HepG2 (cell line): ENCODE results near the gene PGAP1. TPM values are rescaled to one million over a fixed set of nuclear protein-coding genes. Genes with fewer than 3 reads are reported as not detected.

Source experiments
- ATAC-seq: fragments of 200-7000 bp; cut with Tn5 transposase; 3 replicates; pipeline ENCODE4 v1.9.1; 2020; ENCODE audit warnings: mild to moderate bottlenecking, moderate library complexity
- BruUV-seq: library from RNA; stranded (reverse); fragments of 400-500 nt; replicated peaks from 2 replicates; lab custom pipeline; 2021; lab: Mats Ljungman, UMichigan
- CTCF ChIA-PET: fragments of 300-600 bp; formaldehyde crosslinking; extraction: SDS; loops from one replicate; lab custom pipeline; 2021; ENCODE audit warnings: low total read pairs, inconsistent platforms, low intra/inter-chr PET ratio; lab: Yijun Ruan, JAX
- POLR2A ChIA-PET: fragments of 350-600 bp; sonication (Branson Sonifier 250); formaldehyde crosslinking; loops from one replicate; lab custom pipeline; 2020; ENCODE audit warnings: antibody characterized with exemption, inconsistent platforms; lab: Yijun Ruan, JAX
- DNase-seq: peaks from one replicate; pipeline ENCODE4 v3.0.0-alpha.2; 2015; ENCODE audit warnings: low spot score
- FAIRE-seq: peaks from 3 replicates; lab custom pipeline; 2011; peaks lifted over from hg19 to GRCh38; lab: Jason Lieb, UNC
- H2AFZ ChIP-seq: one replicate; pipeline ENCODE4 v1.6.1; 2011; ENCODE audit warnings: low read length, inconsistent platforms
- H3K27ac ChIP-seq: fragments of 300-600 bp; 3 replicates; pipeline ENCODE4 v1.8.0; 2011; ENCODE audit warnings: mixed run types, mild to moderate bottlenecking, mixed read lengths, low read length, inconsistent platforms; ENCODE audit not compliant: insufficient read depth; ENCODE audit errors: extremely low read length
- H3K27me3 ChIP-seq, 2 experiments: fragments of 200-600 bp in 1 of 2; 2 replicates in 1 of 2; 3 replicates in 1 of 2; pipeline versions ENCODE4 v1.6.0 to v1.8.0; 2011; ENCODE audit warnings: low read length in 2 of 2, mild to moderate bottlenecking in 2 of 2, moderate library complexity in 2 of 2, inconsistent platforms in 1 of 2; ENCODE audit not compliant: insufficient read depth in 2 of 2, control insufficient read depth in 1 of 2
- H3K36me3 ChIP-seq, 2 experiments: fragments of 200-600 bp in 1 of 2; replicated peaks in 1 of 2; 2 replicates in 1 of 2; 3 replicates in 1 of 2; pipeline versions ENCODE4 v1.5.1 to v1.8.0; 2011; ENCODE audit warnings: low read length in 2 of 2, inconsistent platforms in 1 of 2; ENCODE audit not compliant: insufficient read depth in 2 of 2, control insufficient read depth in 1 of 2
- H3K4me1 ChIP-seq: 2 replicates; pipeline ENCODE4 v1.5.1; 2012; ENCODE audit warnings: low read length, inconsistent platforms; ENCODE audit not compliant: insufficient read depth
- H3K4me2 ChIP-seq: 2 replicates; pipeline ENCODE4 v1.6.0; 2011; ENCODE audit warnings: low read depth, low read length, inconsistent platforms
- H3K4me3 ChIP-seq, 3 experiments: fragments of 200-600 bp in 1 of 3; sonication (generic), shearing (Covaris generic) in 1 of 3; replicated peaks in 1 of 3; 2 replicates each; pipeline ENCODE4 v1.5.1; 2011 to 2016; ENCODE audit warnings: low read length in 3 of 3, inconsistent platforms in 2 of 3, low read depth in 2 of 3, mild to moderate bottlenecking in 2 of 3, control low read depth in 1 of 3, mixed read lengths in 1 of 3; ENCODE audit not compliant: insufficient read depth in 1 of 3
- H3K79me2 ChIP-seq: one replicate; pipeline ENCODE4 v1.6.1; 2011; ENCODE audit warnings: low read length, inconsistent platforms; ENCODE audit not compliant: insufficient read depth
- H3K9ac ChIP-seq: 2 replicates; pipeline ENCODE4 v1.6.0; 2011; ENCODE audit warnings: mild to moderate bottlenecking, low read depth, low read length, inconsistent platforms; ENCODE audit not compliant: insufficient read depth
- H3K9me3 ChIP-seq: 2 replicates; pipeline ENCODE4 v1.5.1; 2012; ENCODE audit warnings: mild to moderate bottlenecking, low read length
- H4K20me1 ChIP-seq: 2 replicates; pipeline ENCODE4 v1.6.0; 2011; ENCODE audit warnings: inconsistent platforms, mild to moderate bottlenecking, low read length, moderate library complexity; ENCODE audit not compliant: insufficient read depth
- GTF3A ChIP-seq: sonication (generic); formaldehyde crosslinking; conservative IDR thresholded peaks from 2 replicates; pipeline ENCODE4 v1.4.0; 2020; ENCODE audit warnings: mild to moderate bottlenecking, missing genetic modification reagents
- MAFF ChIP-seq: IDR thresholded peaks from 2 replicates; pipeline ENCODE4 v1.6.1; 2011; ENCODE audit warnings: low read depth, low read length, improper control_type of control experiment
- NAIF1 ChIP-seq: sonication (generic); formaldehyde crosslinking; IDR thresholded peaks from 2 replicates; pipeline ENCODE4 v1.5.0; 2020; ENCODE audit warnings: mild to moderate bottlenecking, missing genetic modification reagents, borderline replicate concordance
- SIX4 ChIP-seq: sonication (generic); formaldehyde crosslinking; IDR thresholded peaks from 2 replicates; pipeline ENCODE4 v1.4.0; 2020; ENCODE audit warnings: missing genetic modification reagents
- ZNF547 ChIP-seq: sonication (generic); formaldehyde crosslinking; IDR thresholded peaks from 2 replicates; pipeline ENCODE4 v1.5.1; 2020; ENCODE audit warnings: mild to moderate bottlenecking, missing genetic modification reagents
- ZNF652 ChIP-seq: IDR thresholded peaks from 2 replicates; pipeline ENCODE4 v1.6.1; 2016; ENCODE audit warnings: low read depth, borderline replicate concordance
- ZNF792 ChIP-seq: IDR thresholded peaks from 2 replicates; pipeline ENCODE4 v1.6.1; 2016
- WGBS: methylation state at CpG from one replicate; pipeline ENCODE4 v1.1.6; 2017; ENCODE audit warnings: low lambda C conversion rate; 5-methylcytosine and 5-hydroxymethylcytosine counted together
- in situ Hi-C: cut with HindIII; loops from 2 replicates; pipeline ENCODE4 v1.10.0; 2017; ENCODE audit warnings: low pct_unique_long_range_greater_than_20kb; ENCODE audit not compliant: extremely low pct_ligation_motif_present
- intact Hi-C: fragments of 100-400 bp; cut with micrococcal nuclease; formaldehyde crosslinking; loops from one replicate; pipeline ENCODE4 v1.10.0; 2022; ENCODE audit not compliant: unreplicated experiment
- polyA plus RNA-seq, 8 experiments: library from polyadenylated mRNA; depleted of rRNA in 3 of 8; stranded (reverse) in 7 of 8; unstranded in 1 of 8; fragments of >200 nt; fragmentation: Illumina TruSeq in 4 of 8; extraction: Trizol in 4 of 8; gene quantifications; 2 replicates each; pipeline versions ENCODE4 v1.2.1 to v1.2.3, GENCODE V29; 2011 to 2016; ENCODE audit warnings: low read depth in 4 of 8, missing spikeins in 1 of 8, mixed read lengths in 1 of 8; ENCODE audit not compliant: insufficient read depth in 1 of 8
- total RNA-seq, 5 experiments: library from RNA; depleted of rRNA; stranded (reverse); fragments of >200 nt; fragmentation: Illumina TruSeq; extraction: Trizol; gene quantifications; 2 replicates each; pipeline ENCODE4 v1.2.3, GENCODE V29; 2016; ENCODE audit warnings: low read depth in 1 of 5
- TF ChIP-seq, protein P1 (sequence below): fragments of 450-650 bp; IDR thresholded peaks from 2 replicates; pipeline ENCODE4 v1.6.1; 2017; ENCODE audit warnings: mild to moderate bottlenecking

Gene PGAP1
- total and polyA plus RNA-seq, 2 of the 13 experiments (the other 11 are each of a cell fraction or from before 2014, with no cell fraction given): 4.1 to 6.4 TPM

DNA sequence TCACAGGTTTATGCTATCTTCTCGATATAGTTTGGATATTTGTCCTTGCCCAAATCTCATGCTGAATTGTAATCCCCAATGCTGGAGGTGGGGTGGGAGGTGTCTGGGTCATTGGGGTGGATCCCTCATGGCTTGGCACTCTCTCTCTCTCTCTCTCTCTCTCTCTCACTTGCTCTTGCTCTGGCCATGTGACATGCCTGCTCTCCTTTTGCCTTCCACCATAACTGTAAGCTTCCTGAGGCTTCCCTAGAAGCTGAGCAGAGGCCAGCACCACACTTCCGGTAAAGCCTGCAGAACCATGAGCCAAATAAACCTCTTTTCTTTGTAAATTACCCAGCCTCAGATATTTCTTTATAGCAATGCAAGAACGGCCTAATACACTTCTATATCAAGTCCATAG, 41.3 kb upstream of the PGAP1 start:
- 0 out of 5 replicates have a peak, but pooled peaks cover 0 to 3% of the 10 kb centered on the region in 2 experiments for H3K27me3 ChIP-seq
- H3K36me3 ChIP-seq: no peaks in the 10 kb centered on the region
- no peak overlapping the region for H3K4me2 ChIP-seq
- 23% methylated on average over 3 of the region's 3 CpGs for WGBS
- no peak overlapping the region for H2AFZ ChIP-seq
- no peak overlapping the region for H3K4me3 ChIP-seq
- ChIA-PET CTCF (no interaction called here), POLR2A (no interaction called here)
- H3K27ac ChIP-seq: no peak overlapping the region
- TF ChIP-seq, protein P1, sequence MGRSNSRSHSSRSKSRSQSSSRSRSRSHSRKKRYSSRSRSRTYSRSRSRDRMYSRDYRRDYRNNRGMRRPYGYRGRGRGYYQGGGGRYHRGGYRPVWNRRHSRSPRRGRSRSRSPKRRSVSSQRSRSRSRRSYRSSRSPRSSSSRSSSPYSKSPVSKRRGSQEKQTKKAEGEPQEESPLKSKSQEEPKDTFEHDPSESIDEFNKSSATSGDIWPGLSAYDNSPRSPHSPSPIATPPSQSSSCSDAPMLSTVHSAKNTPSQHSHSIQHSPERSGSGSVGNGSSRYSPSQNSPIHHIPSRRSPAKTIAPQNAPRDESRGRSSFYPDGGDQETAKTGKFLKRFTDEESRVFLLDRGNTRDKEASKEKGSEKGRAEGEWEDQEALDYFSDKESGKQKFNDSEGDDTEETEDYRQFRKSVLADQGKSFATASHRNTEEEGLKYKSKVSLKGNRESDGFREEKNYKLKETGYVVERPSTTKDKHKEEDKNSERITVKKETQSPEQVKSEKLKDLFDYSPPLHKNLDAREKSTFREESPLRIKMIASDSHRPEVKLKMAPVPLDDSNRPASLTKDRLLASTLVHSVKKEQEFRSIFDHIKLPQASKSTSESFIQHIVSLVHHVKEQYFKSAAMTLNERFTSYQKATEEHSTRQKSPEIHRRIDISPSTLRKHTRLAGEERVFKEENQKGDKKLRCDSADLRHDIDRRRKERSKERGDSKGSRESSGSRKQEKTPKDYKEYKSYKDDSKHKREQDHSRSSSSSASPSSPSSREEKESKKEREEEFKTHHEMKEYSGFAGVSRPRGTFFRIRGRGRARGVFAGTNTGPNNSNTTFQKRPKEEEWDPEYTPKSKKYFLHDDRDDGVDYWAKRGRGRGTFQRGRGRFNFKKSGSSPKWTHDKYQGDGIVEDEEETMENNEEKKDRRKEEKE: no peak
- TF ChIP-seq ZNF792 (CRISPR knock-in tag) (no peak), SIX4 (CRISPR knock-in tag) (no peak), GTF3A (CRISPR knock-in tag) (no peak), ZNF547 (CRISPR knock-in tag) (no peak)
- FAIRE-seq (peak; percentile 39), DNase-seq (no peak), ATAC-seq (no peak)
- no peaks in the 10 kb centered on the region for H3K9me3 ChIP-seq
- H3K4me1 ChIP-seq: no peaks in the 10 kb centered on the region
- H3K9ac ChIP-seq: no peak overlapping the region
- H3K79me2 ChIP-seq: no peaks in the 10 kb centered on the region
- in situ Hi-C loops: no loop called here
- no peaks in the 10 kb centered on the region for H4K20me1 ChIP-seq
- no TSS peak for BruUV-seq
- intact Hi-C loops: no loop called here

DNA sequence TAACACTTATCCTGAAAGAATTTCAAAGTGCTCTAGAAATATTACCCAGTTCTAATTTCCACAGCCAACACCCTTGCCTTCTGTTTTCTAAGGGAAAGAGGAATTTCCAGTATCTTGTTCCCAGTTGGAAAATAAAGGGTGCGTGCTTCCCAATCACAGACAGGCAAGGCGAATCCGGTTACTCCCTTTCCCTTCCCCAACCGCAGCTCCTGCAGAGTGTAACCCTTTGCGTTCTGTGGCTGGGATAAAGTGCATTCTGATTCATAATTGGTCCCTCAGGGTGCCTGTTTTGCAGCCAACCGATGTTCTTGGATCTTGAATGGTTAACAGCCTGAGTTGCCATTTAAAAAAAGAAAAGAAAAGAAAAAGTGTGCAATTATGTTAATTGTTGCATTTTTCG, 40.6 kb upstream of the PGAP1 start:
- no peak for ATAC-seq
- POLR2A ChIA-PET: no interaction called here
- no peak overlapping the region for H3K4me2 ChIP-seq

More for the DNA sequence above, 40.6 kb upstream of the PGAP1 start:
- Histone ChIP-seq H3K4me3 (no peak overlapping the region), H3K9ac (no peak overlapping the region), H3K79me2 (no peaks in the 10 kb centered on the region), H3K27ac (no peak overlapping the region), H3K27me3 (0 out of 5 replicates have a peak, but pooled peaks cover 0 to 3% of the 10 kb centered on the region in 2 experiments), H2AFZ (no peak overlapping the region), H3K9me3 (no peaks in the 10 kb centered on the region), H3K4me1 (no peaks in the 10 kb centered on the region), H4K20me1 (no peaks in the 10 kb centered on the region), H3K36me3 (no peaks in the 10 kb centered on the region)
- in situ Hi-C loops (no loop called here), intact Hi-C loops (no loop called here)
- WGBS: 4% methylated on average over 7 of the region's 7 CpGs
- CTCF ChIA-PET: no interaction called here
- TF ChIP-seq MAFF (0 out of 2 replicates have a peak, but pooled peaks have one; percentile 1), ZNF652 (CRISPR knock-in tag) (peak; percentile 60), NAIF1 (CRISPR knock-in tag) (no peak)
- no peak for FAIRE-seq
- no peak for DNase-seq
- BruUV-seq: no TSS peak
